ENCODE data around the gene JAK2.
"Not testable (repeated sequence)": the region's sequence is repeated elsewhere in the genome, so short reads cannot be mapped to it uniquely, and the experiment has no call there.

- TF ChIP-seq CTCF, POLR2A (IDR thresholded peaks at IDR 0.05): not testable (repeated sequence)
Measured at GRCh38 chr9:5106517-5106916, 121.4 kb downstream of the JAK2 start.

Data from body of pancreas (tissue), 4 donors.